GM23248 (cell line): ENCODE measurements around the gene TIMM44.

Experiments used
- EZH2 ChIP-seq: fragments of 200-600 bp; sonication (generic); IDR thresholded peaks from 2 replicates; pipeline ENCODE4 v1.6.1; 2018; ENCODE audit warnings: antibody characterized with exemption, mild to moderate bottlenecking; ENCODE audit not compliant: insufficient read depth, poor library complexity, severe bottlenecking
- EZH2phosphoT487 ChIP-seq: fragments of 200-600 bp; sonication (generic); IDR thresholded peaks from 2 replicates; pipeline ENCODE4 v1.6.1; 2018; ENCODE audit warnings: antibody characterized with exemption, moderate library complexity, mild to moderate bottlenecking, low read depth; ENCODE audit not compliant: insufficient read depth

DNA sequence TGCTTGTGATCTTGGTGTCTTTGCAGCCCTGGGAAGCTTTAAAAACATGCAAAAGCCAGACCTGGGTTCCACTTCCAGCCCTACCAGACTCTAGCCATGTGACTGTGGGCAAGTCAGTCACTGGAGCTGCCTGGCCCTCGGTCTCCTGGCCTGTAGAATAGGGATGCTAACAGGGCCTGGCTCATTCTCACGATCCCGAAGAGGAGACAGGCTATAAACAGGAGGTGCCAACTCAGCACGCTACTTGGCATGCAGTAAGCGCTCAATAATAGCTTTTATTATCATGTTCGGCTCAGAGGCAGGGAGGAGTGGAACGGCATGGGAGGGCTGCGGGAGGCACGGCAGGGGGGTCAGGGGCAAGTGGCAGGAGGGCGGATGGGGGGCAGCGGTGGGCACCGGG is 19.2 kb downstream of the TIMM44 start:
- TF ChIP-seq EZH2 (no peak), EZH2phosphoT487 (no peak)
